Left ventricle myocardium superior (tissue), 1 donor: ENCODE data around the gene ZC3H12A. TPM values are rescaled to one million over a fixed set of nuclear protein-coding genes. Genes with fewer than 3 reads are reported as not detected.
A peak's percentile ranks its signal among the peaks of the same experiment; 100 is the strongest.

Source experiments
- ATAC-seq: fragments of 200-7000 bp; cut with Tn5 transposase; one replicate; pipeline ENCODE4 v1.9.1; 2020; ENCODE audit warnings: mild to moderate bottlenecking, moderate library complexity
- DNase-seq: peaks from one replicate; pipeline ENCODE4 v3.0.0-alpha.2; 2020
- intact Hi-C: fragments of 100-400 bp; cut with micrococcal nuclease; formaldehyde crosslinking; loops from one replicate; pipeline ENCODE4 v1.11.0; 2022
- long read RNA-seq: library from polyadenylated mRNA; unstranded; transcript quantifications from one replicate; pipeline ENCODE4 v2.0.0, GENCODE V29; 2021
- total RNA-seq: library from RNA; stranded (reverse); fragmentation: NEBNext Ultra II Directional; extraction: Animal tissue kit (Norgen Biotek cat#: 25700); gene quantifications from one replicate; pipeline ENCODE4 v1.2.1, GENCODE V29; 2021
- donor health status: DM: no; HTN: yes; CAD: no; lungs with severe emphysema.

Gene ZC3H12A
- 4.3 TPM for total RNA-seq
- long read RNA-seq, partial matches to known transcripts = 2 of 3 reads
- long read RNA-seq, other reads (novel, unspliced or antisense) = 0 of 3 reads

DNA sequence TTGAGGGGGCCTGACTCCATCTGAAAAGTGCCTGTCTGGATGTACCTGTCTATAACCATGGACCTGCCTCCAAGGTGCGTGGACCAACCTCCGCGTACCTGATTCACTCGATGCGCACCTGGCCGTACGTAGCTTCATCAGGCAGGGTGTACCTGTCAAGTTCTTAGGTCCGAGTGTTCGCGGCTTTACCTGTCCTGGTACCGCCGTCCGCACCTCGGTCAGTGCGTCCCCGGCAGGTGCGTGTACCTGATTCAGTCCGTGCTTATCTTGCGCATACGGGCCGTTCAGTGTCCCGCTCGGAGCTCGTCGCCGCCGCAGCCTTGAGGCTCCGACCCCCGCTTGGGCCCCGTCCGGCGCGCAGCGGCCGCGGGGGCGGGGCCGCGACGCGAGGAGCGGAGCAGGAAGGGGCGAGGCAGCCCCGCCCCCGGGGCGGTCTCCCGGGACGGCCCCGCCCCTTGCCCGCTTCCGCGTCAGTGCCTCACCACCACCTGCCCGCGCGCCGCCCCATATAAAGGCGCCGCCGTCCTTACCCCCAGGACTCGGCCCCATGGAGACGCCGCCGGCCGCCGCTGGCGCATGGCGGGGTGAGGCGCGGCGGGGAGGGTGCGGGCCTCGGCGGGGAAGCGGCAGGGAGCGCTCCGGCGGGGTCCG, at the start of gene ZC3H12A:
Gene ZC3H12A (plus strand): TSS at position 535 of the 651 bp plus-strand sequence. CDS start 917 bp downstream, outside the sequence.
- intact Hi-C loops = no loop called here
- ATAC-seq (peak; percentile 87), DNase-seq (peak; percentile 96)

DNA sequence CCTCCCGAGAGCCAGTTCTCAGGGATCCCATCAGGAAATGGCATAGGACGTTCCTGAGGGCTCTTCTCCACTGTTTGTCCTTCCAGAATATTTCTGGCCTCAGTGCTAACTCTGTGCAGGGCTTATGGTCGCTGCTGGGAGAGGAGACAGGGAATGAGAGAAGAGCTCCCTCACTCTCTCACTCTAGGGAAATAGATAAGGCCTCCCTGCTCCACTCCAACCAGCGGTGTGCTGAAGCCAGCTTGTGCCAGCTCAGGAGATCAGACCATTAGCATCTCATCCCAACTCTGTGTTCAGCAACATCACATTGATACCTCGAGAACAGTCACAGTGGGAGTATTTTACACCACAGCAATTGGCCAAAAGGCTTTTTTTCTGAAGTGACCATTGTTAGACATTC, 49.2 kb upstream of the ZC3H12A start:
- ATAC-seq = no peak
- intact Hi-C loops = no loop called here
- no peak for DNase-seq

- DNase-seq (no peak), ATAC-seq (no peak)
- intact Hi-C loops = no loop called here
These were observed 45.4 kb upstream of the ZC3H12A start for GRCh38 chr1:37429029-37429428.

- ATAC-seq = no peak
- intact Hi-C loops = loop anchor here (10.0 kb wide), 2 partner anchors 736 to 856 kb away; no protein-coding TSS in a partner anchor
- no peak for DNase-seq
These were observed 44.0 kb upstream of the ZC3H12A start for GRCh38 chr1:37430103-37430985.

DNA sequence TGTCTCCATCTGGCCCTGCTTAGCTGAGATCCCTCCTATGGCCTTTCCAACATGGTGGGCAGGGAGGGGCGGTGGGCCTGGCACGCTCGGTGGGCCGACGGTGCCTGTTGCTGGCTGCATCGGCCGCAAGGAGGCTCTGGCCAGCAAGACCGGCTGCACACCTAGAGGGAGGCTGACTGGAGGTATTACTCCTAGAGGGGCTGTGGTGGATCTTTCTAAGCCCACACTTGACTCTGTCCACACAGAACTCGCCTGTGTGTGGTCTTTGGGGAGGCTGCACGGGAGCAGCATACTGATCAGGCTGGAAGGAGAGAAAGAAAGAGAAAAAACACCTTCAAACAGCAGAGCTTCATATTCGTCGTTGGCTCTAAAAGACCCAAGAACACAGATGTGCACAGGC, 41.7 kb upstream of the ZC3H12A start:
- DNase-seq = no peak
- no peak for ATAC-seq

DNA sequence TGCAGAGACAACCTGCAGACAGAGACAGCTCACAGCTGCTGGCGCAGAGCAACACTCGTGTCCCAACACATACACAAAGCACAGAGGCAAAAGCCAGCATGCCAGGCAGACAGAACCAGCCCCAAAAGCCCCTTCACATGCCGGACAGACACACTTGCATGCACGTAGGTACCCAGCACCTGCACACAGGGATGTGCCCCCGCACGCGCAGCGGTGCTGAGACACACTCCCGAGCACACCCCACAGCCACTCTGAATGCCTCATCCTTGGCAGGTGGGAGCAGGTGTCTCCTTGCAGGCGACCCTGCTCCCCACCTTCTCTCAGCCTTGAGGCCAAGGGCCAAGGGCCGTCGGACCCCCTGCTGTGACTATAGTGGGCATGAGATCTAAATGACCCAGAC, 41.2 kb upstream of the ZC3H12A start:
- intact Hi-C loops = loop anchor here (10.0 kb wide), 2 partner anchors 738 to 858 kb away; no protein-coding TSS in a partner anchor
- DNase-seq (no peak), ATAC-seq (no peak)

More for the DNA sequence above, 41.7 kb upstream of the ZC3H12A start:
- intact Hi-C loops = loop anchor here (10.0 kb wide), 2 partner anchors 738 to 858 kb away; no protein-coding TSS in a partner anchor

DNA sequence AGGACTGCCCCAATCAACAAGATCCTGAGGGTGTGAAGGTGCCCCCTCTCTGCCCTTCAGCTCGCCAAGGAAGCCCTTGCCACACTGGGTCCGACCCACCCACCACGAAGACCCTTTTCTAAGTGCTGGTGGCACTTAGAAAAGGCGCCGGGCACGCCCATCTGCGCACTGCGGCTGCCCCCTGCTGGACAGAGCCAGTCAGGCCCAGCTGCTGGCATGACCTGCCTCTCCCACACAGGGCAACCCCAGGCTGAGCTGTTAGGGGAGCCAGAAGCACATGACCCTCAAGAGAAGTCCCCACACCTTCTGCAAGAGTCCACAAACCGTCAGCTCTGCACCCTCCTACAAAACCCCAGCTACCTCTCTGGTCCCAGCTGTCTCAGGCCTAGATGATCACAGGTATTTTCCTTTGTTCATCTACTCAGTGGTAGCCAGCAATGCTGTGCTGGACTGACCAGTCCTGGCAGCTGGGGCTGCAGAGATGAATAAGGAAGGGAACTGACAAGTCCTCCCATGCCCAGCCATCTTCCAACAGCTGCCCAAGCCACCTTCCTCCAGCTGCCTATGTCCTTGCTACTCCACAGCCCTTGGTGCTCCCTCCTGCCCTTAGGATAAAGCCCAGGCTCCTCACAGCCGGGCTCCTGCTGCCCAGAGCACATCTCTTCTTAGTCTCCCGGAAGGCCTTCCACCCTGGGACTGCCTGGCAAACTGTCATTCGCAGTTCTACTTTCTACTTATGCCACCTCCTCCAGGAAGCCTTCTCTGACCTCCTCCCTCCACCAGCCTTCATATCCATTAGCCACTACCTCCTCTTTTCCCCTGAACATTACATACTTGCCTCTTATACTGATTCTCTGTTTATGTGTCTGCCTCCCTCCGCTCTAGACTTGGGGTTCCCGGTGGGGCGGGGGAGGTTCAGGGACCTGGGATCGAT, 39.8 kb upstream of the ZC3H12A start:
- DNase-seq (peak; percentile 80), ATAC-seq (peak; percentile 83)
- intact Hi-C loops = loop anchor here (10.0 kb wide), 2 partner anchors 740 to 860 kb away; no protein-coding TSS in a partner anchor

GRCh38 chr1:37437087-37437486, 37.3 kb upstream of the ZC3H12A start:
- ATAC-seq (no peak), DNase-seq (no peak)
- intact Hi-C loops = loop anchor here (10.0 kb wide), 2 partner anchors 742 to 862 kb away; no protein-coding TSS in a partner anchor

DNA sequence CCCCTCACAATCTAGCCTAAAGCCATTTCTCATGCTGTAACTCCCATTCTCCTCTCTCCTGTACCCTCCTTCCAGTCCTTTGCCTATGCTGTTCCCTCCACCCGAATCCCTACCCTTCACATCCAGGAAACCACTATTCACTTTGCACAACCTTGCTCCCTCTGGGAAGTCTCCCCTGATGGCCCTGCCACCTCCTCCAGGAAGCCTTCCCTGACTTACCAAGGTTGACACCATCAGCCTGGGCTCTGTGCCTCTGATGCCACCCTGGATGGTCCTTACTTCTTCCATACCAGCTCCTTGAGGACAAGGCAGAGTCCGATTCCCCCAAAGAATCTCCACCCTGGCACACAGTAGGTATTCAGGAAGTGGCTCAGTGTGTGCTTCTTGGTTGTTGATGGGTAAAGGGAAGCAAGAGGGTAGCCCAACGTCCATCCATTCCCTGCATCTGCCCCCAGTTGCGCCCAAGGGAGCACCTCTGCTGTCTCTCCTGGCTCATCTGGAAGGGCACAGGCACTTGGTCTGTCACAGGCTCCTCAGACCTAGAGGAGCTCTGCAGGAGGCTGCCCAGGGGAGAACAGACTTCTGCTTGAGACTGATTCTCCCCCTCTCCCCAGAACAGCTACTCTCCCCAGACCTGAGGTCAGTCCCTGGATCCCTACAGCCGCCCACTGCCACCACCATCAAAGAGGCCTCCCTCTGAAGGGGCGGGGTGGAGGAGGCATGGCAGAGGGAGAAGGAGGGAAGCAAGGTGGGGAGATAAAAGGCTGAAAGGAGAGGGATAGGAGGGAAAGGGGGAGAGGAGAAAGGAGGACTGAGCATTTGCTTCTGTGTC, 36.1 kb upstream of the ZC3H12A start:
- ATAC-seq (no peak), DNase-seq (no peak)
- intact Hi-C loops = loop anchor here (10.0 kb wide), 2 partner anchors 743 to 863 kb away; no protein-coding TSS in a partner anchor

GRCh38 chr1:37438869-37439343, 35.5 kb upstream of the ZC3H12A start:
- DNase-seq (no peak), ATAC-seq (no peak)
- intact Hi-C loops = loop anchor here (10.0 kb wide), 2 partner anchors 744 to 864 kb away; no protein-coding TSS in a partner anchor

DNA sequence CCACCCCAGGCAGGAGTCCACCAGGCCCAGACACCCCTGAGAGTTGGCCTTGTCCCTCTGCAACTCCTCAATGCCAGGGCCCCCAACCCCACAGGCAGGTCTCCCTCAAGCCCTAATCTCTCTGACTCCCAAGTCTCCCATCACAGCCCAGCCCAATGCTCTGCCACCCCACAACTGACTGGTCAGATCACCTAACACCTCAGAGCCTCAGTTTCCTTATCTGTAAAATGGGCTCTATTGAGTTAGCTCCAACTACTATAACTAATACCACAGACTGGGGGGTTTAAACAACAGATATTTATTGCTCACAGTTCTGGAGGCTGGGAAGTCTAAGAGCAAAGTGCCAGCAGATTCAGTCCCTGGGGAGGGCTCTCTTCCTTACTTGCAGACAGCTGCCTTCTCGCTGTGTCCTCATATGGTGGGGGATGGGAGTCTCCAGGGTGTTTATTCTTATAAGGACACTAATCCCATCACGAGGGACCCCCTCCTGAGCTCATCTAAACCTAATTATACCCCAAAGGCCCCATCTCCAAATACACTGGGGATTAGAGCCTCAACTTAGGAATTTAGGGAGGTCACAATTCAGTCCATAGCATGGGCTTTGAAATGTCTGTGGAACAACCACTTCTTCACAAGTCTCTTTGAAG, 34.9 kb upstream of the ZC3H12A start:
- ATAC-seq = no peak
- intact Hi-C loops = loop anchor here (10.0 kb wide), 2 partner anchors 745 to 865 kb away; no protein-coding TSS in a partner anchor

GRCh38 chr1:37441490-37441889, 32.9 kb upstream of the ZC3H12A start:
- intact Hi-C loops = no loop called here
- ATAC-seq (no peak), DNase-seq (no peak)

More for the DNA sequence above, 34.9 kb upstream of the ZC3H12A start:
- no peak for DNase-seq

DNA sequence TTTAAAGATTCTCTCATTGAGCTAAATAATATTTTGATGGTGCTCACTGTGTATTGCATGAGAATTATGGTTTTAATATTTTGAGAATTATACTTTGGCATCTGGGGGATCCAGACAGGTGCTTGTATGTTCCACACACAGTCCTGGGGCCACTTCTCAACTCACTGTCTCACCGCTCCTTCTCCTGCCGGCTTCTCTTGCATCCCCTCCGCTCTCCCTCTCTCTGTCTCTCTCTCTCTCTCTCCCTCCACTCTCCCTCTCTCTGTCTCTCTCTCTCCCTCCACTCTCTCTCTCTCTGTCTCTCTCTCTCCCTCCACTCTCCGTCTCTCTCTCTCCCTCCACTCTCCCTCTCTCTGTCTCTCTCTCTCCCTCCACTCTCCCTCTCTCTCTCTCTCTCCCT, 32.2 kb upstream of the ZC3H12A start:
- intact Hi-C loops = no loop called here
- DNase-seq (no peak), ATAC-seq (no peak)

DNA sequence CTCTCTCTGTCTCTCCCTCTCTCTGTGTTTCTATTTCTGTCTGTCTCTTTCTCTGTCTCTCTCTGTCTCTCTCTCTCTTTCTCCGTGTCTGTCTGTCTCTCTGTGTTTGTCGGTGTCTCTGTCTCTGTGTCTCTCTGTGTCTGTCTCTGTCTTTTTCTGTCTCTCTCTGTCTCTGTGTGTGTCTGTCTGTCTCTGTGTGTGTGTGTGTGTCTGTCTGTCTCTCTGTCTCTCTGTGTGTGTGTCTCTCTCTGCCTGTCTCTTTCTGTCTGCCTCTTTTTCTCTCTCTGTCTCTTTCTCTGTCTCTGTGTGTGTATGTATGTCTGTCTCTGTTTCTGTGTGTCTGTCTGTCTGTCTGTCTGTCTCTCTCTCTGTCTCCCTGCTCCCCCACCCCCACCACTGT, 31.7 kb upstream of the ZC3H12A start:
- DNase-seq (no peak), ATAC-seq (no peak)
- intact Hi-C loops = no loop called here

DNA sequence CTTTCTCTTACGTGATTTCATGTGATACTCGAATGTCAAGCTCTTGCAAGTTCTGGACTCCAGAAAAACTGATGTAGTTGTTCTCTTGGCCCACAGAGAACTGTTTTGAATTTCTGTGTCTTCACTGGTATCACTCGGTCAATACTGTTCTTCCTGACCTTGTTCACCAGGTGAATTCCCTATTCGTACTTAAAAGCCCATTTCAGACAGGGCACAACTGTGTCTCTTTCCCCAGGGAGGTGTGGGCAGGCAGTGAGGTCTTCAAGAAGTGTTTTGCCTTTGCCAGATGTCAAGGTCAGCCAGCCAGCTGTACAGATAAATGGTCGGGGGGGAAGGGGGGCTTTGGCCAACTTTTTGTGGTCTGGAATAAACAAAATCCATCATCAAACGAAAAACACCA, 27.5 kb upstream of the ZC3H12A start:
- DNase-seq (no peak), ATAC-seq (no peak)
- intact Hi-C loops = no loop called here

DNA sequence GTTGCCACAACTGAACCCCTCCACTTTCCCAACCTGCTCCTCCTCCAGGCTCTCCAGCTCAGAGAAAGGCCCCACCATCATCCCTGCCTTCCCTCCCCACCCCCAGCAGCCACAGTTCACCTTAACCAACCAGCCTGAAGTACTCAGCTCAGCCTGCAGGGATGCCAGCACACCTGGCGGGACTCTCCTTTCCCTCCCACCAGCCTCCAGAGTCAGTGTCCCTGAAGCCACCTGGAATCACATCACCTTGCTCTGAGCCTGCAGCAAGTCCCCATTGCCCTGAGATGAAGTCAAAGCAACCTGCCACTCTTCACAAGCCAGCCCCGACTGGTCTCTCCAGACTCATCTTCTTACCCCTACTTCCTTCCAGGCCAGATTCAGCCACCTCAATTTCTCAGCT, 26.2 kb upstream of the ZC3H12A start:
- DNase-seq = no peak
- intact Hi-C loops = no loop called here

GRCh38 chr1:37448691-37449417, 25.5 kb upstream of the ZC3H12A start:
- intact Hi-C loops = no loop called here

More for the DNA sequence above, 26.2 kb upstream of the ZC3H12A start:
- no peak for ATAC-seq

More at GRCh38 chr1:37448691-37449417, 25.5 kb upstream of the ZC3H12A start:
- no peak for DNase-seq
- ATAC-seq = no peak
